NCI-H226 (cell line): ENCODE measurements around the gene SMARCAD1.

Experiments used
- DNase-seq: peaks from one replicate; pipeline ENCODE4 v3.0.0-alpha.2; 2015

The SMARCAD1 gene

GRCh38 chr4:94207469-94208224 lies at the start of gene SMARCAD1:
Gene SMARCAD1, plus strand, starts transcription at chr4:94207865. Its CDS starts 530 bp downstream, at chr4:94208395.
- DNase-seq, result peak; percentile 88

- DNase-seq, result no peak
Observed at GRCh38 chr4:94158883-94159282, 48.8 kb upstream of the SMARCAD1 start.

GRCh38 chr4:94159790-94160189 lies 47.9 kb upstream of the SMARCAD1 start:
- no peak for DNase-seq

GRCh38 chr4:94160774-94161173 lies 46.9 kb upstream of the SMARCAD1 start:
- no peak for DNase-seq

- no peak for DNase-seq
Observed at GRCh38 chr4:94165256-94165655, 42.4 kb upstream of the SMARCAD1 start.

GRCh38 chr4:94168321-94168720 lies 39.3 kb upstream of the SMARCAD1 start:
- peak; percentile 34 for DNase-seq

- no peak for DNase-seq
Observed at GRCh38 chr4:94169803-94170372, 37.8 kb upstream of the SMARCAD1 start.

GRCh38 chr4:94171616-94172015 lies 36.0 kb upstream of the SMARCAD1 start:
- no peak for DNase-seq

GRCh38 chr4:94175553-94176261 lies 32.0 kb upstream of the SMARCAD1 start:
- DNase-seq, result no peak

- no peak for DNase-seq
Observed at GRCh38 chr4:94177822-94178221, 29.8 kb upstream of the SMARCAD1 start.

- DNase-seq, result no peak
Observed at GRCh38 chr4:94181815-94182214, 25.9 kb upstream of the SMARCAD1 start.

- DNase-seq, result no peak
Observed at GRCh38 chr4:94202769-94203168, 4.9 kb upstream of the SMARCAD1 start.

- no peak for DNase-seq
Observed at GRCh38 chr4:94208266-94208665, 601 bp downstream of the SMARCAD1 start.

GRCh38 chr4:94208918-94209317 lies 1.3 kb downstream of the SMARCAD1 start:
- DNase-seq, result no peak

GRCh38 chr4:94211861-94212260 lies 4.2 kb downstream of the SMARCAD1 start:
- no peak for DNase-seq

- no peak for DNase-seq
Observed at GRCh38 chr4:94214703-94215319, 7.1 kb downstream of the SMARCAD1 start.

- DNase-seq, result no peak
Observed at GRCh38 chr4:94216394-94216793, 8.7 kb downstream of the SMARCAD1 start.

- DNase-seq, result no peak
Observed at GRCh38 chr4:94219402-94219801, 11.7 kb downstream of the SMARCAD1 start.

GRCh38 chr4:94221916-94222315 lies 14.3 kb downstream of the SMARCAD1 start:
- no peak for DNase-seq

- no peak for DNase-seq
Observed at GRCh38 chr4:94225449-94225848, 17.8 kb downstream of the SMARCAD1 start.

GRCh38 chr4:94226763-94227162 lies 19.1 kb downstream of the SMARCAD1 start:
- no peak for DNase-seq

GRCh38 chr4:94228493-94229216 lies 21.0 kb downstream of the SMARCAD1 start:
- DNase-seq, result no peak

GRCh38 chr4:94232519-94232918 lies 24.9 kb downstream of the SMARCAD1 start:
- DNase-seq, result no peak
